Thymus (tissue), 11 donors: ENCODE results near the gene CDK5R2. TPM values are rescaled to one million over a fixed set of nuclear protein-coding genes. Genes with fewer than 3 reads are reported as not detected.

Source experiments
- DNase-seq, 9 donors: peaks; one replicate each; pipeline ENCODE4 v3.0.0-alpha.2; 2013; ENCODE audit warnings: low spot score in 9 of 9, low read depth in 6 of 9, missing footprints in 1 of 9
- H3K27ac ChIP-seq, 2 donors: one replicate each; pipeline ENCODE4 v1.5.1; 2013; ENCODE audit warnings: control low read depth in 1 of 2, low read depth in 1 of 2, low read length in 1 of 2, mild to moderate bottlenecking in 1 of 2, moderate library complexity in 1 of 2
- H3K27me3 ChIP-seq, 2 donors: one replicate each; pipeline ENCODE4 v1.5.1; 2013; ENCODE audit warnings: low read length in 1 of 2; ENCODE audit not compliant: control insufficient read depth in 2 of 2, insufficient read depth in 1 of 2
- H3K36me3 ChIP-seq, 2 donors: one replicate each; pipeline ENCODE4 v1.5.1; 2013; ENCODE audit warnings: low read length in 1 of 2, mild to moderate bottlenecking in 1 of 2, moderate library complexity in 1 of 2; ENCODE audit not compliant: control insufficient read depth in 2 of 2, insufficient read depth in 2 of 2
- H3K4me1 ChIP-seq, 2 donors: one replicate each; pipeline ENCODE4 v1.5.1; 2013; ENCODE audit warnings: low read length in 2 of 2; ENCODE audit not compliant: control insufficient read depth in 2 of 2, insufficient read depth in 2 of 2
- H3K4me3 ChIP-seq, 2 donors: one replicate each; pipeline ENCODE4 v1.5.1; 2013; ENCODE audit warnings: low read length in 2 of 2, control low read depth in 1 of 2, mild to moderate bottlenecking in 1 of 2
- H3K9me3 ChIP-seq, 2 donors: one replicate each; pipeline ENCODE4 v1.5.1; 2013; ENCODE audit warnings: low read length in 1 of 2, mild to moderate bottlenecking in 1 of 2; ENCODE audit not compliant: control insufficient read depth in 2 of 2, insufficient read depth in 1 of 2
- WGBS: extraction: QIAGEN DNeasy Blood & Tissue Kit; methylation state at CpG from one replicate; pipeline ENCODE4 v1.1.7; 2013; 5-methylcytosine and 5-hydroxymethylcytosine counted together
- polyA plus RNA-seq: library from polyadenylated mRNA; stranded (reverse); fragments of 200-250 nt; gene quantifications from one replicate; pipeline ENCODE4 v1.2.3, GENCODE V29; 2013
- total RNA-seq: library from RNA; stranded (reverse); fragments of 120-200 nt; gene quantifications from one replicate; pipeline ENCODE4 v1.2.4, GENCODE V29; 2013
- donor health status: healthy.

CDK5R2 gene
- total and polyA plus RNA-seq, 2 donors = 0.16 TPM; not detected in 1

DNA sequence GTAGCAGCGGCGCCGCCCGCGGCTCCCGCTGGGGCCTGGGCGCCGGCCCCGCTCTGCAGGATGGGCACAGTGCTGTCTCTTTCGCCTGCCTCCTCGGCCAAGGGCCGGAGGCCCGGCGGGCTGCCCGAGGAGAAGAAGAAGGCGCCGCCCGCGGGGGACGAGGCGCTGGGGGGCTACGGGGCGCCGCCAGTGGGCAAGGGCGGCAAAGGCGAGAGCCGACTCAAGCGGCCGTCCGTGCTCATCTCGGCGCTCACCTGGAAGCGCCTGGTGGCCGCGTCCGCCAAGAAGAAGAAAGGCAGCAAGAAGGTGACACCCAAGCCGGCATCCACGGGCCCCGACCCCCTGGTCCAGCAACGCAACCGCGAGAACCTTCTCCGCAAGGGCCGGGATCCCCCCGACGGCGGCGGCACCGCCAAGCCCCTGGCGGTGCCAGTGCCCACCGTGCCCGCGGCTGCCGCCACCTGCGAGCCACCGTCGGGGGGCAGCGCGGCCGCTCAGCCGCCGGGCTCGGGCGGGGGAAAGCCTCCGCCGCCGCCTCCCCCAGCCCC lies 369 bp downstream of the CDK5R2 start:
- Histone ChIP-seq H3K36me3 (no peaks in the 10 kb centered on the region), H3K27ac (no peak overlapping the region), H3K27me3 (peaks cover 59 to 96% of the 10 kb centered on the region in 2 donors), H3K4me3 (peak overlapping the region in 1 of 2 donors; percentile 37), H3K9me3 (peaks cover 2 to 13% of the 10 kb centered on the region in 2 donors), H3K4me1 (peaks cover 0 to 4% of the 10 kb centered on the region in 2 donors)
- no peak for DNase-seq
- 3% methylated on average over 67 of the region's 67 CpGs for WGBS

GRCh38 chr2:218960309-218961165 lies 1.1 kb downstream of the CDK5R2 start:
- peaks cover 2 to 13% of the 10 kb centered on the region in 2 donors for H3K9me3 ChIP-seq
- DNase-seq = no peak
- H3K27me3 ChIP-seq = peaks cover 59 to 89% of the 10 kb centered on the region in 2 donors
- WGBS = 7% methylated on average over 87 of the region's 87 CpGs
- peaks cover 0 to 4% of the 10 kb centered on the region in 2 donors for H3K4me1 ChIP-seq
- no peaks in the 10 kb centered on the region for H3K36me3 ChIP-seq
- no peak overlapping the region for H3K4me3 ChIP-seq
- no peak overlapping the region for H3K27ac ChIP-seq

- no peak overlapping the region for H3K4me3 ChIP-seq
- H3K36me3 ChIP-seq = no peaks in the 10 kb centered on the region
- 4% methylated on average over 4 of the region's 4 CpGs for WGBS
- peaks cover 59 to 84% of the 10 kb centered on the region in 2 donors for H3K27me3 ChIP-seq
- no peak overlapping the region for H3K27ac ChIP-seq
- H3K4me1 ChIP-seq = peaks cover 0 to 4% of the 10 kb centered on the region in 2 donors
- H3K9me3 ChIP-seq = peaks cover 2 to 13% of the 10 kb centered on the region in 2 donors
- no peak for DNase-seq
These were observed 1.8 kb downstream of the CDK5R2 start for GRCh38 chr2:218961229-218961628.

GRCh38 chr2:218961651-218962570 lies 2.4 kb downstream of the CDK5R2 start:
- H3K4me3 ChIP-seq = no peak overlapping the region
- H3K27ac ChIP-seq = no peak overlapping the region
- H3K9me3 ChIP-seq = peaks cover 2 to 13% of the 10 kb centered on the region in 2 donors
- WGBS = 16% methylated on average over 34 of the region's 34 CpGs
- no peak for DNase-seq
- no peaks in the 10 kb centered on the region for H3K36me3 ChIP-seq
- H3K4me1 ChIP-seq = peaks cover 0 to 4% of the 10 kb centered on the region in 2 donors
- peaks cover 59 to 79% of the 10 kb centered on the region in 2 donors for H3K27me3 ChIP-seq

GRCh38 chr2:218962859-218963492 lies 3.5 kb downstream of the CDK5R2 start:
- Histone ChIP-seq H3K4me3 (no peak overlapping the region), H3K9me3 (peaks cover 2 to 13% of the 10 kb centered on the region in 2 donors)

DNA sequence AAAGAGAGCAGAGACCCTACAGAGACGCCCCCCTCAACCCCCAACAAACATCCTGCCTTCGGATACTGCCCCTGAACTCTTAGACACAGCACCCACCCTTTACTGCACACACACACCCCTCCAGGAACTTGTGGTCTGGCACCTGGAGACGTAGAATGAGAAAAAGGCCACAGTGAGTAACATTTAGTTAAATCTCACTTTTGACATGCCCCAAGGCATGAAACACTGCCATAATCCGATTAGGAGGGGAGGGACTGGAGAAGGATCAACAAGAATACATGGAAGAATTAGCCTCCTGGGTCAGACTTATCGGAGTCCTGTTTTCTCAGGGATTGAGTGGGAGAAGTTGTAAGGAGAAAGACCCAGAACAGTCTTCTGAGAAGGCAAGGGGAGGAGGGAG lies 4.1 kb downstream of the CDK5R2 start:
- Histone ChIP-seq H3K4me3 (no peak overlapping the region), H3K9me3 (peaks cover 2 to 13% of the 10 kb centered on the region in 2 donors), H3K4me1 (peaks cover 0 to 4% of the 10 kb centered on the region in 2 donors), H3K27me3 (peaks cover 56 to 66% of the 10 kb centered on the region in 2 donors), H3K27ac (no peak overlapping the region), H3K36me3 (no peaks in the 10 kb centered on the region)
- 18% methylated on average over 5 of the region's 5 CpGs for WGBS
- DNase-seq = no peak

More at GRCh38 chr2:218962859-218963492, 3.5 kb downstream of the CDK5R2 start:
- WGBS = 5% methylated on average over 42 of the region's 42 CpGs
- Histone ChIP-seq H3K4me1 (peaks cover 0 to 4% of the 10 kb centered on the region in 2 donors), H3K36me3 (no peaks in the 10 kb centered on the region), H3K27ac (no peak overlapping the region), H3K27me3 (peaks cover 59 to 70% of the 10 kb centered on the region in 2 donors)
- peak in 8 of 9 donors; percentile 11 to 69 (median 46) for DNase-seq

GRCh38 chr2:218964041-218964771 lies 4.7 kb downstream of the CDK5R2 start:
- 60% methylated on average over 5 of the region's 5 CpGs for WGBS
- H3K27me3 ChIP-seq = peaks cover 53 to 60% of the 10 kb centered on the region in 2 donors
- H3K4me1 ChIP-seq = peaks cover 0 to 4% of the 10 kb centered on the region in 2 donors
- no peak overlapping the region for H3K4me3 ChIP-seq
- H3K9me3 ChIP-seq = peaks cover 2 to 13% of the 10 kb centered on the region in 2 donors
- no peaks in the 10 kb centered on the region for H3K36me3 ChIP-seq
- DNase-seq = no peak
- no peak overlapping the region for H3K27ac ChIP-seq

DNA sequence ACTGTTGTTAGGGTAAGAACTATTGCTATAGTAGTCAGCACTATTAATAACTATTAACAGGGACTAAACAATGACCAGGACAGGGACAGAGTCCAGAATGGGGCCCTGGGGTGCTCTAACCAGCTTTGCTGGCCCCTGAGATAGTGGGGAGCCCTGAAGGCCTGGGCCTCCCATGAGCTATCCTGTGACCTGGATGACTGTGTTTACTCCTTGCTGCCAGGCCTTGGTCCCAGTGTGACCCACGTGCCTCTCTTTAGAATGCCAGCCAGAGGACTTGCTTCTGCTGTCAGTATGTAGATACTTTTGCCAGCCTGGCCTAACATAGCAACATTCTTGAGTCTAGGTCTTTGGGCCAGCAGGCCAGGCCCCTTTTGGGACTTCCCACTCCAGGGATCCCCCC lies 11.4 kb downstream of the CDK5R2 start:
- 31% methylated on average over 1 of the region's 1 CpG for WGBS
- no peak overlapping the region for H3K4me3 ChIP-seq
- H3K27ac ChIP-seq = no peak overlapping the region
- H3K9me3 ChIP-seq = no peaks in the 10 kb centered on the region
- no peaks in the 10 kb centered on the region for H3K4me1 ChIP-seq
- H3K27me3 ChIP-seq = peaks cover 6 to 26% of the 10 kb centered on the region in 2 donors
- no peak for DNase-seq
- no peaks in the 10 kb centered on the region for H3K36me3 ChIP-seq
